Mucosa of descending colon (tissue), 3 donors: Measurements from ENCODE around the gene OAF. TPM values are rescaled to one million over a fixed set of nuclear protein-coding genes. Genes with fewer than 3 reads are reported as not detected.

Experiments used
- ATAC-seq: fragments of 200-7000 bp; cut with Tn5 transposase; one replicate; pipeline ENCODE4 v1.9.1; 2020; ENCODE audit warnings: mild to moderate bottlenecking, moderate library complexity
- DNase-seq, 3 donors: peaks; one replicate each; pipeline ENCODE4 v3.0.0-alpha.2; 2020
- H3K36me3 ChIP-seq: fragments of 200-600 bp; one replicate; pipeline ENCODE4 v1.8.0; 2021; ENCODE audit warnings: low read depth, mild to moderate bottlenecking
- H3K4me1 ChIP-seq: fragments of 200-600 bp; one replicate; pipeline ENCODE4 v1.8.0; 2021; ENCODE audit warnings: low read depth, mild to moderate bottlenecking
- H3K4me3 ChIP-seq: fragments of 200-600 bp; one replicate; pipeline ENCODE4 v1.8.0; 2021; ENCODE audit warnings: mild to moderate bottlenecking
- H3K9me3 ChIP-seq: fragments of 200-600 bp; one replicate; pipeline ENCODE4 v1.8.0; 2021; ENCODE audit warnings: mild to moderate bottlenecking
- intact Hi-C, 2 donors: fragments of 100-400 bp; cut with DNase I in 1 of 2; cut with micrococcal nuclease in 1 of 2; formaldehyde crosslinking; loops; one replicate each; pipeline versions ENCODE4 v1.11.0 to v1.11.1; 2022; cut with DNase I, micrococcal nuclease
- total RNA-seq, 3 donors: library from RNA; stranded (reverse); fragmentation: NEBNext Ultra II Directional in 2 of 3; extraction: Animal tissue kit (Norgen Biotek cat#: 25700) in 2 of 3; gene quantifications; one replicate each; pipeline versions ENCODE4 v1.2.1 to v1.2.4, GENCODE V29; 2021 to 2023
- TF ChIP-seq, protein P1 (sequence below): fragments of 200-600 bp; IDR thresholded peaks from one replicate; pipeline ENCODE4 v1.8.0; 2022; ENCODE audit warnings: antibody characterized with exemption, mild to moderate bottlenecking
- donor health status: DM: no; HTN: no; CAD: no; lungs with moderate emphysema.
- donor health status: DM: no; HTN: no; CAD: no.
- donor health status: DM: no; HTN: yes; CAD: no.

OAF gene
- total RNA-seq, 3 donors from 2014 or later = 96.4 to 217 (median 133) TPM

DNA sequence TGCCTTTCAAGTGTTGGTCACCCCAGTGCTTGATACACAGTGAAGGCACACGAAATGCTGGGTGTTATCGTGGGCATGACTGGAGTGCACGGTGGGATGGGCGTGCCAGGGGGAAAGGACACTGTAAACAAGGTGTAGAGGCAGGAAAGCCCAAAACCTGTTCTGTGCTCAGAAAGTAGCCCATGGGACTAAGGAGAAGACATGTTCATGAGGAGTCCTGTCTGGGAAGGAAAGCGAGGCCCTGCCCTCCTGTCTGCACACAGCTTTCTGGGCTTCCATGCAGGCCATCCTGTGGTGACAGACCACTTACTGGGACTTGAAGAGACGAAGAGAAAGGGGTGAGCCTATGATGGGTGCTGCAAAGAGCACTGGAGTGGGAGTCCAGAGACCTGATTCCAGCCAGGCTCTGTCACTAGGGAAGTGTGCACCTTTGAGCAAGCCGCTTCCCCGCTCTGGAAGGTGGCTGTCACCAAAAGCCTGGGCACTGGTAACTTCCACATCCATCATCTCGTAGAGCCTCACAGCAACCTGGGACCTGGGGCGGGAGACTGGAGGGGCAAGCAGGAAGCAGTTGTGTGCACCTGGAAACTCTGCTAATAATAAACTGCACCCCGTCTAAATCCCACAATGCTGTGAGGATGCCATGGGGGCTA, 28.3 kb downstream of the OAF start:
- Histone ChIP-seq H3K9me3 (no peaks in the 10 kb centered on the region), H3K4me1 (peaks cover 4% of the 10 kb centered on the region), H3K4me3 (no peak overlapping the region), H3K36me3 (no peaks in the 10 kb centered on the region)
- intact Hi-C loops = no loop called here
- TF ChIP-seq, protein P1, sequence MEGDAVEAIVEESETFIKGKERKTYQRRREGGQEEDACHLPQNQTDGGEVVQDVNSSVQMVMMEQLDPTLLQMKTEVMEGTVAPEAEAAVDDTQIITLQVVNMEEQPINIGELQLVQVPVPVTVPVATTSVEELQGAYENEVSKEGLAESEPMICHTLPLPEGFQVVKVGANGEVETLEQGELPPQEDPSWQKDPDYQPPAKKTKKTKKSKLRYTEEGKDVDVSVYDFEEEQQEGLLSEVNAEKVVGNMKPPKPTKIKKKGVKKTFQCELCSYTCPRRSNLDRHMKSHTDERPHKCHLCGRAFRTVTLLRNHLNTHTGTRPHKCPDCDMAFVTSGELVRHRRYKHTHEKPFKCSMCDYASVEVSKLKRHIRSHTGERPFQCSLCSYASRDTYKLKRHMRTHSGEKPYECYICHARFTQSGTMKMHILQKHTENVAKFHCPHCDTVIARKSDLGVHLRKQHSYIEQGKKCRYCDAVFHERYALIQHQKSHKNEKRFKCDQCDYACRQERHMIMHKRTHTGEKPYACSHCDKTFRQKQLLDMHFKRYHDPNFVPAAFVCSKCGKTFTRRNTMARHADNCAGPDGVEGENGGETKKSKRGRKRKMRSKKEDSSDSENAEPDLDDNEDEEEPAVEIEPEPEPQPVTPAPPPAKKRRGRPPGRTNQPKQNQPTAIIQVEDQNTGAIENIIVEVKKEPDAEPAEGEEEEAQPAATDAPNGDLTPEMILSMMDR = no peak
- DNase-seq (no peak), ATAC-seq (no peak)

DNA sequence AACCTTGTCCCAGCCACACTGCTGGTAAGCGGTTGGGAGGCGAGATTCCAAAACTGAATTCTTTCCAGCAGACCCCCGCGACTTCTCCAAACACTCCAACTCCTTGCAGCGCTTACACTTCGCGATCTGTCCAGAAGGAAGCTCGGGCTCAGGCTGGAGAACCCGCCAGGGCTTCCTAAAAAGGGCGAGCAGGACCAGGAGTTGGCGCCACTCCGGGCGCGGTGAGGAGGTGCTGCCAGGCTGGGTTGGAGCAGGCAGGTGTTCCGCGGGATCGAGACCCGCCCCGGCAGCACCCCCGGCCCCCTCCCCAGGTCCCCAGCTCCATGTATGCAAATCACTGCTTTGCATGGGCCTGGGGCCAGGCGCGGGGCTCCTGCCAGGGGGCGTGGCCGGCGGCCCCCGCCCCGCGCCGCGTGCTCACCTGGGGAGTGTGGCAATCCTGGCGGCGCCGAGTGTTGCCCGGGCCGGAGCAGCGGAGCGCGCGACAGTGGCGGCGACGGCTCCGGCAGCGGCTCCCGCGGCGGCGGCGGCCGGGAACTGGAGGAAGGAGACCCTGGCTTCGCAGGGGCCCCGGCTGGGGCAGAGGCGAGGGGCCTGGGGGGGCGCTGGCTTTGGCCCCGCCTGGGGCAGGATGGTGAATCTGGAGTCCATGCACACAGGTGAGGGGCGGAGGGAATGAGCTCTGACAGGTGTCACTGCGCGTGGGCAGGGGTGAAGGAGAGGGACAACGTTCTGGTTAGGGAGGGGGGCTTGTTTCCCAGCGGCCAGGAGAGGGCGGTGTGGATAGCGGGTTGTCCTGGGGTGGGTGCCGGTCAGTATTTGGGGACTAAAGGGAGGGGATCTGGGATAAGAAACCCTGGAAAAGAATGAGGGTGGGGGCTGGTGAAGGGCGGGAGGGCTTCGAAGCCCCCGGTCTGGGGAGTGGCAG, 29.1 kb downstream of the OAF start, which contains the start of gene POU2F3:
Gene POU2F3 (plus strand): TSS at position 428 of the 928 bp plus-strand sequence. CDS start 204 bp downstream, at position 632.
- TF ChIP-seq, protein P1 = no peak
- ATAC-seq (peak; percentile 64), DNase-seq (peak in 1 of 3 donors; percentile 48)
- H3K9me3 ChIP-seq = no peaks in the 10 kb centered on the region
- H3K36me3 ChIP-seq = no peaks in the 10 kb centered on the region
- peaks cover 4% of the 10 kb centered on the region for H3K4me1 ChIP-seq
- intact Hi-C loops = no loop called here
- no peak within 1 kb of the TSS for H3K4me3 ChIP-seq

DNA sequence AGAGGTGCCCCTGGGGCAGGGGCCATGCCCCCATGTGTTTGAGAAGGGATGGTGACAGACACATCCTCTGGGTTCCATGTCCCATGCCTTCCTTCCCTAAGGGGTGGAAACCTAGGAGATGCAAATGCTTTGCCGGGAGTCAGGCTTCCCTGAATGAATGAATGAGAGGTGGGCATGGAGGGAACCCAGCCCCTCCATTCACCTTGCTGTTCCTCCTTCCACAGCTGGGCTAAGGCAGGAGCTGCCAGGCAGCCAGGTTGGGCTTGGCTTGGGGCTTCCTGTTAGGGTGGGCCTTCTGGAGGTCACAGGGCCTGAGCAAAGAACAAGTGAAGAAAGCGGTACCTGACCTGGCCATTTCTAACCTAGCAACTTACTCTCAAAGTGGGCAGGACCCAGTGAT, 30.0 kb downstream of the OAF start:
- intact Hi-C loops = no loop called here
- Histone ChIP-seq H3K36me3 (no peaks in the 10 kb centered on the region), H3K9me3 (no peaks in the 10 kb centered on the region), H3K4me3 (no peak overlapping the region), H3K4me1 (peaks cover 4% of the 10 kb centered on the region)
- DNase-seq (no peak), ATAC-seq (no peak)
- TF ChIP-seq, protein P1 = no peak

DNA sequence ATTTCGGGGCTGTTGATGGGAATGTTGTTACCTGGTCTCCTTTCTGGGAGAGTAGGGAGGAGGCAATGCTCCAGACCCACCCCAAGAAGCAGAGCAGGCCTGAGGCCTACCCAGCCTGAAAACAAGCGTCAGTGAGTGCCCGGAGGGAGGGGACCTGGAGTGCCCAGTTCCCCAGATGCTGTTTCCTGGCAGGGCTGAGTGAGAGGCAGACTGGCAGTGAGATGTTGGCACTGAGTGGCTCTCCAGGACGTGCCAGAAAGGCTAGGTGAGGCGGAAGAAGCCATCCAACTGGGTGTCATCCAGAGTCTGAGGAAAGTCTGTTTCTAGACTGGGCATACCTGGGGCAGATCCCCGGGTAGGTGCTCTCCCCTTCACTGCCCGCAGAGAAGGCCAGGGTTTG, 30.4 kb downstream of the OAF start:
- no peaks in the 10 kb centered on the region for H3K36me3 ChIP-seq
- peaks cover 4% of the 10 kb centered on the region for H3K4me1 ChIP-seq
- H3K9me3 ChIP-seq = no peaks in the 10 kb centered on the region
- H3K4me3 ChIP-seq = no peak overlapping the region
- intact Hi-C loops = no loop called here
- no peak for DNase-seq
- ATAC-seq = no peak
- TF ChIP-seq, protein P1 = no peak

DNA sequence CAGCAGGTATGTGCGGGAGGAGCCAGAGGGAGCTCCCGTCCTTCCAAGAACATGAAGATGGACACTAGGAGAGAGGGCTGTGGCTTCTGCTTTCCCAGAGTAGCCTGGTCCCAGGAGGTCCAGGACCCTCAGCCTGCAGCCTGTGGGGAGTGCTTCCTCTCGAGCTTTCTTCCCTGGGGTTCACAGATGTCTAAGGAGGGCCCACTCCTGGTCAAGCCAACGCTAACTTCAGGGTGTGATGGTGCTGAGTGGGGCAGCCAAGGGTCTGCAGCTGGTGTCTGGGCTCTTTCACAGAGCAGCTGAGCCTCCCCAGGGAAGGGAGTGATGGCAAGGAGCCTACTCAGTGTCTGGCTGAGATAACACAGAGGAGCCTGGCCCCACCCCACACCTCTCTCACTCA, 32.4 kb downstream of the OAF start:
- intact Hi-C loops = no loop called here
- DNase-seq (no peak), ATAC-seq (no peak)
- H3K9me3 ChIP-seq = no peaks in the 10 kb centered on the region
- H3K4me1 ChIP-seq = peaks cover 4% of the 10 kb centered on the region
- H3K36me3 ChIP-seq = no peaks in the 10 kb centered on the region
- no peak overlapping the region for H3K4me3 ChIP-seq
- TF ChIP-seq, protein P1 = no peak
